Stimulated activated CD4-positive, alpha-beta T cell treated with anti-CD3 and anti-CD28 coated beads, Interleukin-12 subunit alpha, Interleukin-12 subunit beta, amount 100 ng/mL, for 4 hours (primary cell): ENCODE measurements around the gene PRCC.

Experiments
- DNase-seq: peaks from one replicate; pipeline ENCODE4 v3.0.0-alpha.2; 2020

Gene PRCC

GRCh38 chr1:156767101-156767878, at the start of gene PRCC:
Gene PRCC, plus strand, starts transcription at chr1:156767535. Its CDS starts 237 bp downstream, at chr1:156767772.
- DNase-seq = peak; percentile 89

GRCh38 chr1:156721131-156721530, 46.2 kb upstream of the PRCC start:
- no peak for DNase-seq

- no peak for DNase-seq
These were observed 45.8 kb upstream of the PRCC start for GRCh38 chr1:156721535-156721934.

GRCh38 chr1:156725683-156726280, 41.6 kb upstream of the PRCC start:
- peak; percentile 73 for DNase-seq

- no peak for DNase-seq
These were observed 40.6 kb upstream of the PRCC start for GRCh38 chr1:156726549-156727226.

- no peak for DNase-seq
These were observed 39.8 kb upstream of the PRCC start for GRCh38 chr1:156727492-156727891.

- peak; percentile 73 for DNase-seq
These were observed 39.3 kb upstream of the PRCC start, which contains the start of gene METTL25B for GRCh38 chr1:156727926-156728598. Gene METTL25B, plus strand, starts transcription at chr1:156728469. Its CDS starts 636 bp downstream, at chr1:156729105.

- peak; percentile 91 for DNase-seq
These were observed 38.5 kb upstream of the PRCC start, which contains the start of gene ISG20L2 for GRCh38 chr1:156728599-156729462. Gene ISG20L2, minus strand, starts transcription at chr1:156728766. Its CDS starts 1,114 bp downstream, at chr1:156727652.

- DNase-seq = no peak
These were observed 33.2 kb upstream of the PRCC start for GRCh38 chr1:156733989-156734584.

GRCh38 chr1:156738407-156738806, 28.9 kb upstream of the PRCC start:
- DNase-seq = no peak

GRCh38 chr1:156738916-156739315, 28.4 kb upstream of the PRCC start:
- no peak for DNase-seq

GRCh38 chr1:156740237-156740740, 27.0 kb upstream of the PRCC start:
- DNase-seq = no peak

- DNase-seq = peak; percentile 94
These were observed 26.4 kb upstream of the PRCC start, which contains the start of gene MRPL24 for GRCh38 chr1:156740741-156741480. Gene MRPL24, minus strand, starts transcription at chr1:156741088. Its CDS starts 2,384 bp downstream, at chr1:156738704.

GRCh38 chr1:156741481-156741983, 25.8 kb upstream of the PRCC start:
- no peak for DNase-seq

- no peak for DNase-seq
These were observed 25.3 kb upstream of the PRCC start for GRCh38 chr1:156742017-156742416.

GRCh38 chr1:156742801-156743200, 24.5 kb upstream of the PRCC start:
- no peak for DNase-seq

- no peak for DNase-seq
These were observed 23.7 kb upstream of the PRCC start for GRCh38 chr1:156743367-156744302.

- DNase-seq = no peak
These were observed 23.0 kb upstream of the PRCC start for GRCh38 chr1:156744344-156744743.

- no peak for DNase-seq
These were observed 22.4 kb upstream of the PRCC start for GRCh38 chr1:156744786-156745419.
